Activated CD4-positive, CD25-positive, alpha-beta regulatory T cell treated with anti-CD3 and anti-CD28 coated beads, Interleukin-2, amount 50 U/mL, for 72 hours (primary cell): ENCODE measurements around the gene IRF5.
"Not testable (repeated sequence)": the region's sequence is repeated elsewhere in the genome, so short reads cannot be mapped to it uniquely, and the experiment has no call there.

Experiments used
- DNase-seq: peaks from one replicate; pipeline ENCODE4 v3.0.0; 2021

Gene IRF5

DNA sequence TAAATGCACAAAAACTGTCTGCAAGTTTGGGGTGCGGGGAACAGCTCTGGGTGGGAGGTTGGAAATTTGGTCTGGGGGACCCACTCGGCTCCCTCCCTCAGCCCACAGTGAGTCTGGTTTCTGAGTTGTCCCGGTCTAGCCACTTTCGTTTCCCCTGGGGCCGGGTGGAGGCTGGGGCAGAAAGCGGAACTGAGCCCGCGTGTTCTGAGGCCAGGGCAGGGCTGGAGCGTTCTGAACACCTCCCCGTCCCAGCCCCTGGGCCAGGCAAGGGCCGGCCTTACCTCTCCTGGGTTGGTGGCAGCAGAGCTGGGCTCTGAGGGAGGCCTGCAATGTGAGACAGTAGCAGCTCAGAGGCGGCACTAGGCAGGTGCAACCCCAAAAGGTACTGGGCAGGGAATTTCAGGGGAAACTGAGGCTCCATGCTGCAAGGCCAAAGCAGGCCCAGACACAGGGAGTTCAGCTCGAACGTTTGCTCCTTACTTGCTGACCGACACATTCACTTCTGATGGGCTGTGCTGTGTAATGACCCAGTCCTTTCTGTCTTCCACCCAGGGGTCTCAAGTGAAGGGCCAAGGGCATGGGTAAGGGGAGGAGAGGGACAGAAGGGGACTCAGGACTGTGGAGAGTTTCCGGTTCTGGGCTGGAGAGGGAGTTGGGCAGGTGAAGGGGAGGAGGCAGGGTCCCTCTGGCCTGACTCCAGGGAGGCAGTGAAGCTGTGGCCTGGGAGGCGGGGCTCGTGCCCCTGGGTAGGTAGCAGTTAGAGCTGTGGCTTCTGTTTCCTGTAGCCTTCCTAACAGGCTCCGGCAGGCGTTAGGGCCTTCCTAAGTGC is 3.0 kb downstream of the IRF5 start:
- DNase-seq = peak; percentile 45

DNA sequence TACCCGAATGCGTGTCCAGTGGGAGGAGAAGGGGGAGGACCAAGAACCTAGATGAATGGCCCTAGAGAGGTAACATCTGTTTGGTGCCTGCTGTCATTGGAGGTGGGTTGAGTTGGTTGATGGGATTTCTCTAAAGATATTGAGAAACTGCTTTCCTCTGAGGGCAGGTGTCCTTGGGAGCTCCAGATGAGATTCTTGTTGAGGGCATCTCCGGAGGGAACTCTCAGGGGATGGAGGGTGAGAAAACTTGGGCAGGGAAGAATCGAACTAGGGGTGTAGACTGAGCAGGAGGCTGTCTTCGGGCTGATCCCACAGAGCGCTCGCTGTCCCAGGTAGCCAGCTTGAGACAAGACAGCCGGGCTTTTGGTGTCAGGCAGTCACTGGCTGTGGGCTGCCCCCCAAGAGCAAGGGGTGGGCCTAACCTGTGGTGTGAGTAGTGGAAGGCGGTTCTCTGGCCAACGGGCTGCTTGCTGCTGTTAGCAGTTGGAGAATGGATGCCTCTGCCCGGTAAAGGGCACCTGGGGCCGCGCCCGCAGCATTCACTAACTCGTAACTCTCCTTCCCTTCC is 3.7 kb downstream of the IRF5 start:
- no peak for DNase-seq

DNA sequence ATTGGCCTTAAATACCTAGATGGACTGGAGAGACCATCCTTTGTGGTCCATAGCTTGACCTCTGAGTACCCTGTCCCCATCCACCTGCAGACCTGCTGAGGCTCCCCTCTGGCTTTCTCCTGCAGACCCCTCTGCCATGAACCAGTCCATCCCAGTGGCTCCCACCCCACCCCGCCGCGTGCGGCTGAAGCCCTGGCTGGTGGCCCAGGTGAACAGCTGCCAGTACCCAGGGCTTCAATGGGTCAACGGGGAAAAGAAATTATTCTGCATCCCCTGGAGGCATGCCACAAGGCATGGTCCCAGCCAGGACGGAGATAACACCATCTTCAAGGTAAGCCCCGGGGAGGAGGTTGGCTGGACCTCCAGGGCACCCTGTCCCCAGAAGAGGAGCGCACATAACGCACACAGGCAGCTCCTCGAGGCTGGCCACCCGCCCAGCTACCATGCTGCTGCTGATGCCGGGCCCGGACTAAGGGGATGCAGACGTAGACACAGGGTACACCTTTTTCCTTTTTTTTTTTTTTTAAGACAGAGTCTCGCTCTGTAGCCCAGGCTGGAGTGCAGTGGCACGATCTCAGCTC is 4.3 kb downstream of the IRF5 start:
- DNase-seq = no peak

DNA sequence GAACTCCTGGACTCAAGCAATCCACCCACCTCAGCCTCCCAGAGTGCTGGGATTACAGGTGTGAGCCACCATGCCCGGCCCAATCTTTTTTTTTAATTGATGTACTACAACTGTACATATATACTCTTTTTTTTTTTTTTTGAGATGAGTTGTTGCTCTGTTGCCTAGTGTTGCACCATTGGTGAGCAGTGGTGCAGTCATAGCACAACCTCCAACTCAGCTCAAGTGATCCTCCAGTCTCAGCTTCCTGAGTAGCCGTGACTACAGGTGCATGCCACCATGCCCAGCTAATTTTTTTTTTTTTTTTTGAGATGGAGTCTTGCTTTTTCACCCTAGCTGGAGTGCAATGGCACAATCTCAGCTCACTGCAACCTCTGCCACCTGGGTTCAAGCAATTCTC is 5.5 kb downstream of the IRF5 start:
- DNase-seq = not testable (repeated sequence)

DNA sequence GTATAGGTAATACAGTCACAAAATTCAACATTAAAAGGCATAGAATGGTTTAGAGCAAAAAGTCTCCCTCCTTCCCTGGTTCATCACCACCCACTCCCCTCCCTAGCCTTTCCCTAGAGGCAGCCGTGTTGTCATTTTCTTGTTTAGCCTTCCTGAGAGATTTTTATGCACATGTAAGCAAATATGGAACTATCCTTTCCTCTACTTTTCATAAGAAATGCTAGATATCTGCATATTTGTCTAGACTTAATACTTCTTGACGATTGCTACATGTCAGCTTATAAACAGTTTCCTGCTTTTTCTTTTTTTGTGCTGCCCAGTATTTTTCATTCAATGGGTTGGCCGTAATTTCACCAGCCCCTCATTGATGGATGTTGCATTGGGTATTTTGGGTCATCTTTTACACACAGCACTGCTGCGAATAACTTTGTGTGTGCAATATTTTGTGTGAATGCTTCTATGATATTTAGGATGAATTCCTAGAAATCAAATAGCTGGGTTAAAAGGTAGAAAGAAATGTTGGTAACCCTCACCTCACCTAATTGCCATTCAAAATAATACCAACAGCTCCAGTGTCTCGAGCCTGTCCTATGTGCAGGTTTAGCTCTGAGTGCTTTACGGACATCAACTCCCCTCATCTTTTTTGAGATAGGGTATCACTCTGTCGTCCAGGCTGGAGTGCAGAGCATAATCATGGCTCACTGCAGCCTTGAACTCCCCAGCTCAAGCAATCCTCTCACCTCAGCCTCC is 6.9 kb downstream of the IRF5 start:
- no peak for DNase-seq

DNA sequence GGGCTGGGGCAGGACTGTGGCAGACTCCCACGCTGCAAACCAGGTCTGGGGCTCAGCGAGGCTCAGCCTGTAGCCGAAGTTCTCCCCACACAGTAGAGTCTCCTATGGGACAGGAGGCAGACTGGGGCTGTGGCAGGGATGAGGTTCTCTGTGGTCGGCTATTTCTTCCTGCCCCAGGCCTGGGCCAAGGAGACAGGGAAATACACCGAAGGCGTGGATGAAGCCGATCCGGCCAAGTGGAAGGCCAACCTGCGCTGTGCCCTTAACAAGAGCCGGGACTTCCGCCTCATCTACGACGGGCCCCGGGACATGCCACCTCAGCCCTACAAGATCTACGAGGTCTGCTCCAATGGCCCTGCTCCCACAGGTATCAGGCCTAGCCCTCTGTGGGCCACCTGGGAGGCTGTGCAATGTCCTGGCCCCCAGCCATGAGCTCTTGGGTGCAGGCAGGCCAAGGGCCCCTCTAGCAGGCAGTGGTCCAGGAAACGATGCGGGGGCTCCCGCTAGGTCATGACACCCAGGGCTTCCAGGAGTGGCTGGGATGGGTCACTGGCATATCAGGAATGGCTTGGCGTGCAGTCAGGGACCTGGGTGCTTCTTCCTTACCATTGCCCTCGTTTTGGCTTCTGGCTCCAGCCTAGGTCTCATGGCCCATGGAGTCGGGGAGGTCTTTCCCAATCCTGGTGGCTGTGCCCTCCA is 8.1 kb downstream of the IRF5 start:
- DNase-seq = no peak

DNA sequence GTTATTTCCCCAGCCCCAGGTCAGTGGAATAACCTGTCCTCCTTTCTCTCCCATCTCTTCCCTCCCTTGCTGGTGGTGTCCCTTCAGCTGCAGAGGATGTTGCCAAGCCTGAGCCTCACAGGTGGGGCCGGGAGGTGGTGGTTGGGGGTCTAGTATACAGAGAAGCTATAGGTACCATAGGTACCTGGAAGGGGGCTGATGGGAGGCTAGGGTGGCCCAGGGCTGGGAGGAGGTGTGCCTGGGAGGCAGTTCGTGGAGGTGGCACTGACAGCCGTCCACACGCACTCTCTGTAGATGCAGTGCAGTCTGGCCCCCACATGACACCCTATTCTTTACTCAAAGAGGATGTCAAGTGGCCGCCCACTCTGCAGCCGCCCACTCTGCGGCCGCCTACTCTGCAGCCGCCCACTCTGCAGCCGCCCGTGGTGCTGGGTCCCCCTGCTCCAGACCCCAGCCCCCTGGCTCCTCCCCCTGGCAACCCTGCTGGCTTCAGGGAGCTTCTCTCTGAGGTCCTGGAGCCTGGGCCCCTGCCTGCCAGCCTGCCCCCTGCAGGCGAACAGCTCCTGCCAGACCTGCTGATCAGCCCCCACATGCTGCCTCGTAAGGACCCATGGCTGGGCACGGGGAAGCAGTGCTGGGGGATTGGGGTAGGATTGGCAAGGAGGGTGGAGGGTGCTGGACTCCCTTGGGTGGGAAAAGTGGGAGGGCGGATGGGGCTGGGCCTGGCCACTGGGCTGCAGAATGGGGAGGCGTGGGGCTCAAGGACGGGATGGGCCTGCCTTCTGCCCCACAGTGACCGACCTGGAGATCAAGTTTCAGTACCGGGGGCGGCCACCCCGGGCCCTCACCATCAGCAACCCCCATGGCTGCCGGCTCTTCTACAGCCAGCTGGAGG is 9.5 kb downstream of the IRF5 start:
- DNase-seq = no peak

DNA sequence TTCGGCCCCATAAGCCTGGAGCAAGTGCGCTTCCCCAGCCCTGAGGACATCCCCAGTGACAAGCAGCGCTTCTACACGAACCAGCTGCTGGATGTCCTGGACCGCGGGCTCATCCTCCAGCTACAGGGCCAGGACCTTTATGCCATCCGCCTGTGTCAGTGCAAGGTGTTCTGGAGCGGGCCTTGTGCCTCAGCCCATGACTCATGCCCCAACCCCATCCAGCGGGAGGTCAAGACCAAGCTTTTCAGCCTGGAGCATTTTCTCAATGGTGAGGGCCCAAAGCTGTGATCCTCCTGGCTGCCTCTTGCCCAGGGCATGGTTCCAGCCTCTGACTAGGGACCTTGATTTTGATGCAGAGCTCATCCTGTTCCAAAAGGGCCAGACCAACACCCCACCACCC is 10.1 kb downstream of the IRF5 start:
- DNase-seq = no peak

DNA sequence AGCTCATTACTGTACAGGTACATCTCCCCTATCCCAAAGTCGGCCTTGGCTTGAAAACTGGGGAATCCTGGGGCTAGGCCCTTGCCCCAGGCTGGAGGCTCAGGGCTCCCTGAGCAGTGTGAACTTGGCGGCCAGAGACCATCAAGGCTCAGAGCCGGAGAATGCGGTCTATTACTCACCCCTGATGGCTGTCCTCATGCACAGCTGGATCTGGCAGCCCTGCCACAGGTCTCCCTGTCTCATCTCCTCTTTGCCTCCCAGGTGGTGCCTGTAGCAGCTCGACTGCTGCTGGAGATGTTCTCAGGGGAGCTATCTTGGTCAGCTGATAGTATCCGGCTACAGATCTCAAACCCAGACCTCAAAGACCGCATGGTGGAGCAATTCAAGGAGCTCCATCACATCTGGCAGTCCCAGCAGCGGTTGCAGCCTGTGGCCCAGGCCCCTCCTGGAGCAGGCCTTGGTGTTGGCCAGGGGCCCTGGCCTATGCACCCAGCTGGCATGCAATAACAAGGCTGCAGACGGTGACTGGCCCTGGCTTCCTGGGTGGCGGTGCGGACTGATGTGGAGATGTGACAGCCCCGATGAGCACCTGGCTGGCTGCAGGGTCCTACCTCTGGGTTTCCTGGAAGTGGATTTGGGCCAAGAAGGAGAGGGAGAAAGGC is 10.7 kb downstream of the IRF5 start:
- no peak for DNase-seq

DNA sequence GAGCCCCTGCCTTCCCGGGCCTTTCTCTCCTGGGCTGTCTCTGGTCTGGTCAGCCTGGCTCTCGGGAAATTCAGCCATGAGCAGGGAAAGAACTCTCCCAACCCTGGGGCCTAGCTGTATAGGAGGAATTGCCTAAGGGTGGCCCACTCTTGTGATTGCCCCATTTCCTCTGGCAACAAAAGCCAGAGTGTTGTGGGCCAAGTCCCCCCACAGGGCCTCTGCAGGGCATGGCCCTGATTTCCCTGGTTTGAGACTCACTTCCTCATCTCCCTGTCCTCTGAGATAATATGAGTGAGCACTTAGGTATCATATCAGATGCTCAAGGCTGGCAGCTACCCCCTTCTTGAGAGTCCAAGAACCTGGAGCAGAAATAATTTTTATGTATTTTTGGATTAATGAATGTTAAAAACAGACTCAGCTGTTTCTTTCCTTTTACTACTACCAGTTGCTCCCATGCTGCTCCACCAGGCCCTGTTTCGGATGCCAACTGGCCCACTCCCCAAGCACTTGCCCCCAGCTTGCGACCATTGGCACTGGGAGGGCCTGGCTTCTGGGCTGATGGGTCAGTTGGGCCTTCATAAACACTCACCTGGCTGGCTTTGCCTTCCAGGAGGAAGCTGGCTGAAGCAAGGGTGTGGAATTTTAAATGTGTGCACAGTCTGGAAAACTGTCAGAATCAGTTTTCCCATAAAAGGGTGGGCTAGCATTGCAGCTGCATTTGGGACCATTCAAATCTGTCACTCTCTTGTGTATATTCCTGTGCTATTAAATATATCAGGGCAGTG is 11.4 kb downstream of the IRF5 start:
- no peak for DNase-seq

DNA sequence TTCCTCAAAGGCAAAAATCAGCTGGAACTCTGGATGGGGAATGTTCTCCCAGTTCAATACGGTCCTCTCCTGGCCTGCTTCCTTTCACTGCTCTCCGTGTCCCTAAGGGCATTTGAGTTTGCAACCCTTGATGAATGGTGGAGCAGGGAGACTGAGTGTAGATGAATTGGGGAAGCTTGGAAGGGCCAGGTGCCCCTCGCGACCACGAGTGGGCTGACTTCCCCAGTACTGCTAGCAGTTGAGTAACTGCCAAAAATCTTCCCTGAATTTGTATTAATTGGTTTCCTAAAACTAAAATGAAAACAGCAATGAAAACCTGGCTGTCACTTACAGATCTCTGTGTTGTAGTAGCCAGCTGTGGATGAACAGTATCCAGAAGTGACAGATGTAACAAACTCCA is 13.6 kb downstream of the IRF5 start:
- no peak for DNase-seq

DNA sequence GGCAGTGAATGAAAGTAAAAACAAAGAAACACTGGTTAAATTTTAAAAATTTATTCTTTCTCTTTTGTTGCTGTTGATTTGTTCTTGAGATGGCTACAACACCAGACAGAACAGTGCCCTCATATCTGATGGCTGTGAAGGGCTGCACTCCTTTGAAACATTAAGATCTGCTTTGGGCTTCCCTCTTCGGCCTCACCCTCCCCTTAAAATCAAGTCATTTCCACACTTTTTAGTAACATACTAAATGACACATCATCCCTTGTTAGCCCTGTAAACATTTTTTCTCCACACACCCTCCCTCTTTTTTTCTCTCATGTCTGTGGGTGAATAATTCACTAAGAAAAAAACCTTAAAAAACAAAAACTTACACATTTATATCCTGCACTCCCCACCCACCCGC is 16.4 kb downstream of the IRF5 start:
- no peak for DNase-seq

DNA sequence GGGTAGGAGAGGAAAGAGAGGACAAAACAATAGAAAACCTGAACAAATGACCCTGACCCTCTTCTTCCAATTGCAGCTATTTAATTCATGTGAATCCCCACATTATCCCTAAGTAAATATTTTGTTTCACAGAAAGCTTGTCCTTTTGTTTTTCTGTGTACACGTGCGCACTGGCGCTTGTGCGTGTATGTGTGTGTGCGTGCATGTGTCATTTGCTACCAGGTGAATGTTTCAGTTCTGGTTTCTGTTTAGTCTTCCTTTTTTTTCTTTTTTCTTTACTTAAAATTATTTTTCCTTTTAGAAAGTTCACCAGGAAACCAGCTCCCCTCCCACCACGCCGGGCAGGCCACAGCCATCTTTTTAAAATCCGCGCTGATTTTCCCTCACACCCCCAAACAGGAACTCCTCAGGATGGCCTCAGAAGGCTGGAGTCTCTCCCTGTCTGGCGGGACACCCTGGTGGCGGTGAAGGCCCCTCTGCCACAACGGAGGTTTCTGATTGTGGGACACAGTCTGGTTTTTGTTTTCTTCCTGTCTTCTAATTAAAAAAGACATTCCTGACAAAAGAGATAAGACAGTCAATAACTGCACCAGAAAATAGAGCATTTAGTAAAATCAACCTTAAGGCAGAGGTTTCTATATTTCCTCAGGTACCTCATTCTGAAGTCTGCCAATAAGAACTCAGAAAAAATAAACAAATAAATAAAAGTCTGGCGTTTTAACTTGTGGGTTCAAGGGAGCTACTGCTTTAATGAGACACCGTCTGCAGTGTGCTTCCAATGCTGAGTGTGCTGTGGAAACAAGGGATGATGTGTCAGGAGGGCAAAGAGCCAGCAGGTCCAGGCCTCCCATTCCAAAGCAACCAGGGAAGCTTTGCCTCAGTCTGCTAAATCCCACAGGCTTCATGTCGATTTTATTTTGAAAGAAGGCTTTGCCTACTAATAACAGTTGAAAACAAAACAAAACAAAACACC is 17.4 kb downstream of the IRF5 start:
- no peak for DNase-seq

DNA sequence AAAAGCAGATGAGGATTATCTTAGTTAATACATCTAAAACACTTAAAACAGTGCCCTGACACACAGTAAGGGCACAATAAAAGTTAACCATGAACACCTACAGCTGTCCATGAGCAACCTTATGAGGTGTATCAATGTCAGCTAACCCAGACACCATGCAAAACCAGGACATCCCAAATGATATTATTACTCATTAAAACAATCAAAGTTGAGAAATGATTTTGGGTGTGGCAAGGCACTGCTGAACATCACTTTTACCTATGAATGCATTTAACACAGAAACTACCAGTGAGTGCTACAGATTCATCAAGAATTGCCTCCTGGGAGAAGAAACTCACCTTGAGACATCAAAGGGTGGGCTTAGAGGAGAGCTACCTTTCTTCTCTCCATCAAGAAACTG is 18.3 kb downstream of the IRF5 start:
- no peak for DNase-seq

DNA sequence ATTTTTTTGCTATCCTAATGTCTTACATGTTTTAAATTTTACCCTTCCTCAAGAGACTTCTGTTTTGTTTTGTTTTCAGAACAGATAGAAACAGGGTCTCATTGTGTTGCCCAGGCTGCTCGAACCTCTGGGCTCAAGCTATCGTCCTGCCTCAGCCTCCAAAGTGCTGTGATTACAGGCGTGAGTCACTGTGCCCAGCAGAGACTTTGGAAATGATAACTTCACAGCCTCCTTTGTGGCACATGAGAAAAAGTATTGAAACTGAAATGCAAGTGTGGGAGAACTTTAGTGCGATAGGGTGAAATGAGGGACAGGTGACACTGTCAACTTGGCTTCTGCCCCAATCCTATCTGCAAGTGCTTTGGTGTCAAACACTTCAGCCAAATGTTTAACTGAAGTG is 21.6 kb downstream of the IRF5 start:
- no peak for DNase-seq

DNA sequence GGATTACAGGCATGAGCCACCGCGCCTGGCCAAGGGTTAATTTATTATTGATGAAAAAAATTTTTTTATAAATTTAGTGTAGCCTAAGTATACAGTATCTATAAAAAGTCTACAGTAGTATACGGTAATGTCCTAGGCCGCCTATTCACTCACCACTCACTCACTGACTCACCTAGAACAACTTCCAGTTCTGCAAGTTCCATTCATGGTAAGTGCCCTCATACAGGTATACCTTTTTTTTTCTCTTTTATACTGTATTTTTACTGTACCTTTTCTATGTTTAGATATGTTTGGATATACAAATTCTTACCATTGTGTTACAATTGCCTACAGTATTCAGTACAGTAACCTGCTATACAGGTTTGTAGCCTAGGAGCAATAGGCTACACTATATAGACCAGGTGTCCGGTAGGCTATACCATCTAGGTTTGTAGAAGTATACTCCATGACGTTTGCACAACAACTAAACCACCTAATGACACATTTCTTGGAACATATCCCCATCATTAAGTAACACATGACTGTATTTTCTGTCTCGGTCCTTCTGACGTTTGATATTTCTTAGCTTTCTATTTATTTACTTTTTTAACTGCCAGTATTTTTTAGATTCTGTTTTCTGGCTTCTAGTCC is 23.4 kb downstream of the IRF5 start:
- no peak for DNase-seq

DNA sequence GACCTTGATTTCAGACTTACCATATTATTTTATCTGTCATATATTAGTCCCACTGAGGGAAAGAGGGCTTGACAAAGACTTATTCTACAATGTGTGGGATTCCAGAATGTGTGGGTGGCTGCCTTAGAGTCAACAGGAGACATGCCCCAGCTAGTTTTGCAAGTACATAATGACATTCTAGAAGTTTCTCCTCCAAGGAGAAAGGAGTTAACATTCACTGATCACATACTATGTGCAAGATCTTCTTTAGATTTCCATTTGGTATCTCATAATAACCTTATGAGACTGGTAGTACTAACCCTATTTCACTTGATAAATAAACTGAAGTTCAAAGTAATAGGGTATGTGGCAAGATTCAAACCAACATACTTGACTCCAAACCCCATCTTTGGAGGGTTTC is 25.2 kb downstream of the IRF5 start:
- DNase-seq = no peak

DNA sequence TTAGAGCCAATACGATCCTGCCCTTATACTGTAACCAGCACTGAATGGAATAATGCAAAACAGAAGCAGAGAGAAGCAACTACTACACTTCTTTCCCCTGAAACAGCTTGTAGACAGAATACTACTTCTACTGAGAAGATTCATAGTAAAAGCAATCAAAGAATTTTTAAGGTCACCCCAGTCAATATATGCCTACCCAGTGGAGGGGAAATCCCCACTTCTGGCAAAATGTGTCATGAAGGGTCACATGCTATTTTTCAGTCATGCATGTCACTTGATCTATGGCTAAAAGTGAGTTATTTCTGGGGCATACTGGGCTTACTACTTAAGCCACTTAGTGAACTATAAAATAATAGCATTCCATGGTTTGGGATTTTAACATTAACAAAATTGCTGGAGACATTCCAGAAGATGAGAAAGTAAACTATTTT is 25.6 kb downstream of the IRF5 start:
- DNase-seq = no peak

DNA sequence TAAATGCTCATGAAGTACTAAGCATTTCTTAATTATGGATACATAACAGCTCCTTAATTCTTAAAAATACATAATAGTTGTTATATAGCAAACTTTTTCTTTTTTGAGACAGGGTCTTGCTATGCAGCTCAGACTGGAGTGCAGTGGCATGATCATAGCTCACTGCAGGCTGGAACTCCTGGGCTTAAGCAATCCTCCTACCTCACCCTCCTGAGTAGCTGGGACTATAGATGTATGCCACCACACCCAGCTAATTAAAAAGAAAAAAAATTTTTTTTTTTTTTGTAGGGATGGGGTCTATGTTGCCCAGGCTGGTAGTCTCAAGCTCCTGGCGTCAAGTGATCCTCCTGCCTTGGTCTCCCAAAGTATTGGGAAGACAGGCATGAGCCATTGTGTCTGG is 30.9 kb downstream of the IRF5 start:
- DNase-seq = no peak
